Tibial artery (tissue), 4 donors: ENCODE results near the gene INPP5B.

Experiments used
- DNase-seq, 2 donors: peaks; one replicate each; pipeline ENCODE4 v3.0.0-alpha.2; 2019
- H3K27ac ChIP-seq, 2 donors: fragments of 200-600 bp; sonication (generic) in 1 of 2; 1 replicate in 1 of 2; 2 replicates in 1 of 2; pipeline ENCODE4 v1.5.1; 2018 to 2019; ENCODE audit warnings: mild to moderate bottlenecking in 1 of 2
- H3K27me3 ChIP-seq, 2 donors: fragments of 200-600 bp; sonication (generic) in 1 of 2; one replicate each; pipeline versions ENCODE4 v1.5.1 to v1.6.0; 2016 to 2019
- H3K36me3 ChIP-seq, 3 donors: fragments of 200-600 bp; sonication (generic) in 2 of 3; one replicate each; pipeline ENCODE4 v1.5.1; 2016 to 2019; ENCODE audit warnings: mild to moderate bottlenecking in 2 of 3
- H3K4me1 ChIP-seq, 4 donors: fragments of 200-600 bp; sonication (generic) in 2 of 4; 1 replicate in 3 of 4; 2 replicates in 1 of 4; pipeline ENCODE4 v1.5.1; 2016 to 2019
- H3K4me3 ChIP-seq, 2 donors: fragments of 200-600 bp; sonication (generic) in 1 of 2; 1 replicate in 1 of 2; 2 replicates in 1 of 2; pipeline ENCODE4 v1.5.1; 2018 to 2019; ENCODE audit warnings: mild to moderate bottlenecking in 2 of 2
- H3K9me3 ChIP-seq, 3 donors: fragments of 200-600 bp; sonication (generic) in 1 of 3; one replicate each; pipeline ENCODE4 v1.5.1; 2016 to 2019
- intact Hi-C: fragments of 100-400 bp; cut with DNase I; formaldehyde crosslinking; loops from one replicate; pipeline ENCODE4 v1.15.0; 2023; ENCODE audit warnings: low total_unique reads
- TF ChIP-seq, protein P1 (sequence below), 2 experiments: fragments of 200-600 bp in 1 of 2; fragments of 450-650 bp in 1 of 2; IDR thresholded peaks; one replicate each; pipeline ENCODE4 v1.5.1; 2017 to 2019; ENCODE audit warnings: antibody characterized with exemption in 2 of 2, mild to moderate bottlenecking in 1 of 2, moderate library complexity in 1 of 2

INPP5B gene

DNA sequence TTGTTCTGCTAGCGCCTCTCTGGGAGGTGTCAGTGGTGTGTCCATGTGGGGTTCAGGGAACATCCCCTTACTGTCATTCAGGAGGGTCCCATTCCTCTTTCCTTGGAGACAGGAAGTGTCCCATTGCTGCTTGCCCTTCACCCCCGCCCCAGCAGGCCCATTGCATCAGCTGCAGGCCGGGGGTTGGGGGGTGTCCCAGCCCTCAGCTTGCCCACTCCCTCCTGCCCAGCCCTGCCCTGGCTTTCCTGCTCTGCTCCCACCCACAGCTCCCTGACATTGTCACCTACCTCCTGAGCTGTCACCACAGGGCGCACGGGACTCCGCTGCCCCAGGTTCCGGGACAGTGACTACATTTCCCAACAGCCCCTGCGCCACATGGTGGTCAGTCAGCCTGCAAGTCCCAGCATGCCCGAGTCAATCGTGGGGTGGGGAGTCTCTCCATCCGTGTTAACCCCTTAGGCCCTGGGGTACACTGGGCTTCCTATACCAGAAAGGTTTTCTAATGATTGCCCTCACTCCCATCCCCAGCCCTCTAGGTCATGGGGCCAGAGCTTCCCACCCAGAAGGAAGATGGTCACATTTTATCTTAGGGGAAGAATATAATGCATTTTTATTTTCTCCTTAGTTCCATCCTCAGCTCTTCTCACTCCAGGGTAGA, at the start of gene INPP5B:
INPP5B (minus strand) TSS at position 351 of the 658 bp plus-strand sequence. CDS start 745 bp downstream, outside the sequence.
- Histone ChIP-seq H3K9me3 (no peaks in the 10 kb centered on the region), H3K4me3 (peak within 1 kb of the TSS; percentile 82 to 83), H3K27ac (peak within 1 kb of the TSS; percentile 93 to 95), H3K36me3 (peaks cover 13 to 27% (median 17%) of the 10 kb centered on the region in 3 donors), H3K4me1 (peaks cover 0 to 24% (median 13%) of the 10 kb centered on the region in 4 donors), H3K27me3 (no peaks in the 10 kb centered on the region)
- peak; percentile 93 to 95 for DNase-seq
- TF ChIP-seq, protein P1, sequence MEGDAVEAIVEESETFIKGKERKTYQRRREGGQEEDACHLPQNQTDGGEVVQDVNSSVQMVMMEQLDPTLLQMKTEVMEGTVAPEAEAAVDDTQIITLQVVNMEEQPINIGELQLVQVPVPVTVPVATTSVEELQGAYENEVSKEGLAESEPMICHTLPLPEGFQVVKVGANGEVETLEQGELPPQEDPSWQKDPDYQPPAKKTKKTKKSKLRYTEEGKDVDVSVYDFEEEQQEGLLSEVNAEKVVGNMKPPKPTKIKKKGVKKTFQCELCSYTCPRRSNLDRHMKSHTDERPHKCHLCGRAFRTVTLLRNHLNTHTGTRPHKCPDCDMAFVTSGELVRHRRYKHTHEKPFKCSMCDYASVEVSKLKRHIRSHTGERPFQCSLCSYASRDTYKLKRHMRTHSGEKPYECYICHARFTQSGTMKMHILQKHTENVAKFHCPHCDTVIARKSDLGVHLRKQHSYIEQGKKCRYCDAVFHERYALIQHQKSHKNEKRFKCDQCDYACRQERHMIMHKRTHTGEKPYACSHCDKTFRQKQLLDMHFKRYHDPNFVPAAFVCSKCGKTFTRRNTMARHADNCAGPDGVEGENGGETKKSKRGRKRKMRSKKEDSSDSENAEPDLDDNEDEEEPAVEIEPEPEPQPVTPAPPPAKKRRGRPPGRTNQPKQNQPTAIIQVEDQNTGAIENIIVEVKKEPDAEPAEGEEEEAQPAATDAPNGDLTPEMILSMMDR (IDR thresholded peaks at IDR 0.05) = peak; percentile 19 to 39
- intact Hi-C loops = no loop called here

GRCh38 chr1:37995751-37996345, 49.0 kb upstream of the INPP5B start:
- H3K4me1 ChIP-seq = peaks cover 11 to 60% (median 43%) of the 10 kb centered on the region in 4 donors
- H3K9me3 ChIP-seq = no peaks in the 10 kb centered on the region
- intact Hi-C loops = no loop called here
- TF ChIP-seq, protein P1 (IDR thresholded peaks at IDR 0.05) = no peak
- H3K36me3 ChIP-seq = peaks cover 0 to 23% (median 19%) of the 10 kb centered on the region in 3 donors
- peak overlapping the region; percentile 65 to 67 for H3K4me3 ChIP-seq
- peak; percentile 68 to 91 for DNase-seq
- no peaks in the 10 kb centered on the region for H3K27me3 ChIP-seq
- H3K27ac ChIP-seq = peak overlapping the region; percentile 93 to 98

- no peak for DNase-seq
- H3K4me1 ChIP-seq = peaks cover 9 to 59% (median 39%) of the 10 kb centered on the region in 4 donors
- peak overlapping the region; percentile 93 to 98 for H3K27ac ChIP-seq
- H3K4me3 ChIP-seq = peak overlapping the region; percentile 65 to 67
- no peaks in the 10 kb centered on the region for H3K9me3 ChIP-seq
- H3K27me3 ChIP-seq = no peaks in the 10 kb centered on the region
- intact Hi-C loops = no loop called here
- H3K36me3 ChIP-seq = peaks cover 0 to 23% (median 19%) of the 10 kb centered on the region in 3 donors
- TF ChIP-seq, protein P1 (IDR thresholded peaks at IDR 0.05) = no peak
Measured at GRCh38 chr1:37994886-37995566, 48.2 kb upstream of the INPP5B start.

GRCh38 chr1:37989361-37989930, 42.6 kb upstream of the INPP5B start:
- Histone ChIP-seq H3K9me3 (no peaks in the 10 kb centered on the region), H3K27ac (peak overlapping the region; percentile 79 to 82), H3K4me3 (peak overlapping the region; percentile 88 to 90), H3K36me3 (peaks cover 26 to 32% (median 29%) of the 10 kb centered on the region in 3 donors), H3K27me3 (no peaks in the 10 kb centered on the region), H3K4me1 (peaks cover 0 to 23% (median 14%) of the 10 kb centered on the region in 4 donors)
- intact Hi-C loops = no loop called here
- no peak for DNase-seq
- TF ChIP-seq, protein P1 (IDR thresholded peaks at IDR 0.05) = no peak

GRCh38 chr1:37987679-37988078, 40.8 kb upstream of the INPP5B start:
- Histone ChIP-seq H3K27ac (no peak overlapping the region), H3K9me3 (no peaks in the 10 kb centered on the region), H3K4me1 (peaks cover 0 to 23% (median 14%) of the 10 kb centered on the region in 4 donors), H3K36me3 (peaks cover 42 to 50% (median 46%) of the 10 kb centered on the region in 3 donors), H3K4me3 (no peak overlapping the region), H3K27me3 (no peaks in the 10 kb centered on the region)
- no peak for DNase-seq
- TF ChIP-seq, protein P1 (IDR thresholded peaks at IDR 0.05) = no peak
- intact Hi-C loops = no loop called here
